UCSD-AML1 (cell line): ENCODE data around the gene CUX1.

Experiments used
- DNase-seq: peaks from one replicate; lab custom pipeline; 2025; ENCODE audit not compliant: unreplicated experiment; lab: John Stamatoyannopoulos, UW

Gene CUX1

DNA sequence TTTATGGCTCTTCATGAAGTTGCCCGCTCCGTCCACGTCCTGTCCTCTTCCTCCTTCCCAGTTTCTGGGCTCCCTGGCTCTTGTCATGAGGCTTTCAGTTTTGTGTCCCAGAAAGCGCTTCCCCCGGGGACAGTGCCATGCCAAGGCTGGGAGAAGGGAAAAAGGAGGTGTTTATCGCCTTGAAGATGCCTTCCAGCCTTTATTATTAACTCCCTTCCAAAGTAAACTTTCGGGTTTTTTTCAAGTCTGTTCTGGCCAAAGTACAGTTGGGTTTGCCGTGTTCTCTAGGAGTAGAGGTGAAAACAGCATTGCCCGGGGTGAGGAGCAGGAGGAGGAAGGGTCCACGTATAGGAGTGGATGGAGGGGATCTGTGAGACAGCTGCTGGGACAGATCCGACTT, 117.2 kb downstream of the CUX1 start:
- DNase-seq: no peak

DNA sequence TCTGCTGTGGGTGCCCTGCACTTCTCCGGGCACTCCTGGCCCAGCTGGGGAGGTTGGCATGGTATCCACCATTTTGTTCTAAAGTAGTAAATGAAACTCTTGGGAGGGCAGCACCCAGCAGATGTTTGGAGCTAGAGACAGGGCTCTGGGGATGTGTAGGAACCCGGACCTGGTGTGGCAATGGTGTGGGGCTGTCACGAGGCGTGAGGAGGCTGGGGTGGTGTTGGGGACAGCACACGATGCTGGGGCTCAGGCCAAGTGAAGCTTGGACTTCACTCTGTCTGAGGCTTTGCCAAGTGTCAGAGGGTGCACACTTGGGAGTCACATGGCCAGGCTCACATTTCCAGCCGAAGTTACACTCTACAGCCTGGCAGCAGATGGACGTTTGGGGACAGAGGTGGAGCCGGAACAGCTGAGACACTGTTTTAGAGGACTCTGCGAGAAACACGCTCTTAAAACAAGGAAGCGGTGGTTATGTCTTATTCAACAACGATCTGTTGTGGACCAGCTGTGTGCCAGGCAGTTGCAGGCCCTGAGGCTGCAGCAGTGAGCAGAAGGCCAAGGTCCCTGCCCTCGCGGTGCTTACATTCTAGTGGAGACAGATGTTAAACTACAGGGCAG, 118.2 kb downstream of the CUX1 start:
- DNase-seq: no peak

DNA sequence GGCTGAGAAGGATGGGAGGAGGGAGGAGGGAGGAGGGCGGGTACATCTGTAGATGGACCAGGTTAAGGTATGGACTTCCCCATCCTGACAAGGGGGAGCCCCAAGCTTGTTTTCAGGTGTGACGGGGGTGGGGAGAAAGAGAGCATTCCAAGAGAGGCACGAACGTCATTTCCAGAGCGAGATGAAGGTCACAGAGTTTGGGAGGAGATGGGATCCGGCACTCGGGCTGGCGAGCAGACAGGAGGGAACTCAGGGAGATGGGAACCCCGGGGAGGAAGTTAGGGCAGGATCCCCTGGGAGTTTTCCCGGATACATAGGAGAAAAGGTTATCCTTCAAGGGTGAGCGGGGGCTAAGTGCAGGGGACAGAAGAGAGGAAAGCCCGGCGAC, 118.8 kb downstream of the CUX1 start:
- no peak for DNase-seq

DNA sequence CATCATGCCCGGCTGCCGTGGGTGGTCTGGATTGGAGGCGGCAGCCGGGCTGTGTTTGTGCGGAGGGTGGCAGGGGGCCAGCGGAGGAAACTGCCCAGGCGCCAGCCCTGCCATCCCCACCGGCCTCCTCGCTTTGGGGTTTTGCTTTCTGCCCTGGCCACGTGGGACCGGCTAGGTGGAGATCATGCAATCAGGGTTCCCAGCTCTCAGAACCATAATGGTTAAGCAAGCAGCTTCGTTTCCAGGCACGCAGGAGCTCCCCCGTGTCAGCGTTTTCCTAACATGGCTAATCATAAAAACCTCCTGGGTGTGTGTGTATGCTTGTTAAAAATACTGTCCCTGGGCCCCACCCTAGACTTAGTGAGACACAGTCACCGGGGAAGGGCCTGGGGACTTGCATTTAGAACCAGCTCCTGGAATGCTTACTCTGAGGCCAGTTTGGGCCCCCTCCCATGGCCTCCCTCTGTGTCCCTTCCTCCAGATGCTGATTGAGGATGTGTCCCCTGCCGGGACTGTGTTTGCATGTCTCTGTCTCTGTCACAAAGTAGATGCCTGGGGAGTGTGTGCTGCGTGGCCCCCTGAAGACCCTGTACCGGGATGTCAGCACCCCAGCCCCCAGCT, 119.3 kb downstream of the CUX1 start:
- DNase-seq: no peak

DNA sequence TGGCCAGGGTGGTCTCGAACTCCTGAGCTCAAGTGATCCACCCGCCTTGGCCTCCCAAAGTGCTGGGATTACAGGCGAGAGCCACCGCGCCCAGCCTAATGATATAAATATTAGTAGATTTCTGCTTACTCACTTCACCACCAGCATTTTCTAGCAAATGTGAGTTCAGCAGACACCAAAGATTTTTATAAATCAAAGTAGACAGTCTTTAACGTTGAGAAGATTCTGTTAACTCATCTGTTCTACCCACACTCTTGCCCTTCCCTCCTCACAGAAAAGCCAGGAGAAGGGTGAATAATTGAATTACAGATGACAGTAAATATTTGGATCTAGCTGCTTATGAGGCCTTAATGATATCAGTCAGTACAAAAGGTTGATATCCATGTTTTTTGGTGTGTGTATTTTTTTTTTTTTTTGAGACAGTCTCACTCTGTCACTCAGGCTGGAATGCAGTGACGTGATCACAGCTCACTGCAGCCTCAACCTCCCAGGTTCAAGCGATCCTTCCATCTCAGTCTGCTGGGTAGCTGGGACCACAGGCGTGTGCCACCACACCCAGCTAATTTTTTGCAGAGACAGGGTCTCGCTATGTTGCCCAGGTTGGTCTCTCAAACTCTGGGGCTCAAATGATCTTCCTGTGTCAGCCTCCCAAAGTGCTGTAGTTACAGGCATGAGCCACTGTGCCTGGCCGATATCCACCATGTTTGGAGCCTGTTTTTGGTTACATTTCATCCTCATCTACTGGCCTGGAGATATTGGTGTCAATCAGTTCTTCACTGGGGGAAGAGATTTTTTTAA, 120.5 kb downstream of the CUX1 start:
- DNase-seq: no peak

DNA sequence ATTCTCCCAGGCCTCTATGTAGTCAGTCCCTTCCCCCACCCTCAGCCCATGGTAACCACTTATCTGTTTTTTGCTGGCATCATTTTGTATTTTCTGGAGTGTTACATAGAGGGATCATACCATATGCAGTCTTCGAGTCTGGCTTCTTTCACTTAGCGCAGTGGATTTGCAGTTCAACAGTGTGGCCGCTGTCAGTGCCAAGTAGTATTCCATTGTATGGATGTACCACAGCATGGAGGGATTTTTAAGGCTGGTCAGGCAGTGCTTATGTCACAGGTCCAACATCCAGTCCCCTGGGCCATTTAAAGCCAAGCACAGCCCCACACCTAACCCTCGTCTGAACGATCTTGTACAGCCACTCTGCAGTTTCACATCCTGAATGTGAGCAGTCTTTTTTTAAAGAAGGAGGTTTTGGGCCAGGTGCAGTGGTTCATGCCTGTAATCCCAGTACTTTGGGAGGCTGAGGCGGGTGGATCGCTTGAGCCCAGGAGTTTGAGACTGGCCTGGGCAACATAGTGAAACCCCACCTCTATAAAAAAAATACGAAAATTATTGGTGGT, 121.8 kb downstream of the CUX1 start:
- DNase-seq: no peak

DNA sequence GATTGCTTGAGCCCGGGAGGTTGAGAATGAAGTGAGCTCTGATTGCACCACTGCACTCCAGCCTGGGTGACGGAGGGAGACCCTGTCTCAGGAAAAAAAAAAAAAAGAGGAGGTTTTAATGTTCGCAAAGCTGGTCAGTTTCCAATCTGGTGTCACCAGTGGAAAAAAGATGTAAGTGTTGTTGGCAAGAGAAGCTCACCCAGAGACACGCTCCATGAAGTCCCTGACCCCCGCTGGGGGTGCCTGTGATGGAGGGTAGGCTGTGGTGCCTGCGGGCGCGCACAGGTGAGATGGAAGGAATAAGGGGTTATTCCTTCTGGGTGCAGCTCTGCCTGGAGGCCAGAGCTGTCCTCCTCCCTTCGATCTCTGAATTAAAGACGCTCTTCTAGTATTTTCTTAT, 122.7 kb downstream of the CUX1 start:
- DNase-seq: no peak

DNA sequence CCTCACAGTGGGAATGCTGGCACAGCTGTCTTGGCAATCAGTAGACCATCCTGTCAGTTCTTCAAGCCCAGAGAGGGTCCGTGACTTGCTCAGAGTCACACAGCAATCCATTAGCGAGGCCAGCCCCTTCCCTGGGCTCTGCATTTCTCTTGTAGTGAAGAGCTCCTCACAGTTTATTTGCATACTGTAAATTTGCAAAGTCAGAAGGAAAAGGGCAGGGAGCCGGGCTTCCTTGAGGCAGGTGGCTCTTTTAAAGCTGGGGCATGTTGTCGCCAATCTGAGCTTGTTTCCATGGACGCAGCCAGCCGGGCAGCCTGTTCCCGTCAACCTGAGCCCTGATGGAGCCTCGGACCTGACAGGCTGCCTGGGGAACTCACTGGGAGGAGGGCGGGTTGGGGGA, 123.4 kb downstream of the CUX1 start:
- no peak for DNase-seq

DNA sequence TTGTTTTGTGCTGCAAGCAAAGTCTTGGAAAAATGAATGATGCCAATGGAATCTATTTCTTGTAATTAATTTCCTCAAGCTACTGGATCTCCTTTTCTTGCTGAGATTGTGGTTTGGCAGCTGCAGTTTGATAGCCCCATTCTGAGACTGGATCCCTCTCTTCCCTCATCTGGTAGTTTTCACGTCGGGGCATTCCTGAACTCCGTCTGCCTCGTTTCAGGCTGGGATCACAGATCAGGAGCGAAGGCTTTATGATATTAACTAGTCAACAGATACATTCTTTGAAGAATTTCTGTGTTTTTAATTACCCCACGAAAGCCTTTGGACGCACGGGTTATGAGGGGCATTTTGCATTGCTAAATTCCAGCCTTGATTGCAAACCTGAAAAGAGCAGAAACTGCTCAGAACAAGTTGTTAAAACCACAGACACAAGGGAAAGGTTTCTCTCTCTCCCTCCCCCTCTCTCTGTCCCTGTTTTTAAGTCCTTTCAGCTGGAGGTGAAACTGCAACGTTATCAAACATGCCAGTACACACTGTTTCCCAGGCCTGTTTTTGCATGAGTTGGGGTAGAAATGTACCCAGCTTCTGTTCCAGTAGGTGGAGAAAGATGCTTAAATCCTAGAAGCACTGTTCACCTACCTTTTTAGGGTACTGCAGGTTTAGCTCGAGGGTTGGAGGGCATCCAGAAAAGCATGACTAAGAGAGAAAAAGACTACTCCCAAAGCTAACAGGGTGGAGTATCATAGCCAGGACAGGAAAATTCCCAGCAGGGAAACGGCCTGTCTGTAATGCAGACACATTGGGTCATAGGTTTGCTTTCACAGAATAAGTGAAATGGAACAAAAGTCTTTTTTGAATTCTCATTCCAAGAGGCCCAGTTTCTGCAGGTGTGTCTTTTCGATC, 124.3 kb downstream of the CUX1 start:
- DNase-seq: no peak

DNA sequence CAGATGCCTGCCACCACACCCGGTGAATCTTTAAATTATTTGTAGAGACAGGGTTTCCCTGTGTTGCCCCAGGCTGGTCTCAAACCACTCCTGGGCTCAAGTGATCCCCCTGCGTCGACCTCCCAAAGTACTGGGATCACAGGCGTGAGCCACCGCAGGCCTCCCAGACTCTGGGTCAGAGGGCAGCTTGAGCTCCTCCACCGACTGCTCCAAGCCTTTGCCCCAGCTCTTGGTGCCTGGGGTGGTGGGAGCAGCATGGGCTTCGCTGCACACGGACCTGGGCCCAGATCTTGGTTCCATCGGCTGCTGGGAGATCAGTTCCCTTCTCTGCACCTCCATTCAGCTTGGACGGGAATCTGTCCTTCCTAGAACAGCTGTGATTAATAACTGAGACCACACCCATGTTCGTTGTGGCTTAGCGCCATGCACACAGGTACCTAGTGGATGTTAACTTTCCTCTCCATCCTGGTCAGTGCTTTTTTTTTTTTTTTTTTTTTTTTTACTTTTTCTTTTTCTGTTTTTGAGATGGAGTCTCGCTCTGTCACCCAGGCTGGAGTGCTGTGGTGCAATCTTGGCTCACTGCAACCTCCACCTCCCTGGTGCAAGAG, 125.3 kb downstream of the CUX1 start:
- DNase-seq: no peak

DNA sequence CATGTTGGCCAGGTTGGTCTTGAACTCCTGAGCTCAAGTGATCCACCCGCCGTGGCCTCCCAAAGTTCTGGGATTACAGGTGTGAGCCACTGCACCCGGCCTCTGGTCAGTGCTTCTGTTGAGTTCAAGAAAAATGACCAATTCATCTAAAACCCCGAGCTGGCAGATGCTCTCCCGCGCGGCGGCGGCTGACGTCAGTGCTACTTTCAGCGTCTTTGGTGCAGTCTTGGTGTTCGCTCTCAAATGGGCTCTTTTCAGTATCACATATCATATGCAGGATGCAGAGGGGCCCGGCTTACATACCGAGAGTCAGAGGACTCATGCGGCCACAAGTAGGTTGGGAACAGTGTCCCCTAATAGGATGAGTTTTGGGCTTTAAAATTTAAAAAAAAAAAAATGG, 125.9 kb downstream of the CUX1 start:
- DNase-seq: no peak

DNA sequence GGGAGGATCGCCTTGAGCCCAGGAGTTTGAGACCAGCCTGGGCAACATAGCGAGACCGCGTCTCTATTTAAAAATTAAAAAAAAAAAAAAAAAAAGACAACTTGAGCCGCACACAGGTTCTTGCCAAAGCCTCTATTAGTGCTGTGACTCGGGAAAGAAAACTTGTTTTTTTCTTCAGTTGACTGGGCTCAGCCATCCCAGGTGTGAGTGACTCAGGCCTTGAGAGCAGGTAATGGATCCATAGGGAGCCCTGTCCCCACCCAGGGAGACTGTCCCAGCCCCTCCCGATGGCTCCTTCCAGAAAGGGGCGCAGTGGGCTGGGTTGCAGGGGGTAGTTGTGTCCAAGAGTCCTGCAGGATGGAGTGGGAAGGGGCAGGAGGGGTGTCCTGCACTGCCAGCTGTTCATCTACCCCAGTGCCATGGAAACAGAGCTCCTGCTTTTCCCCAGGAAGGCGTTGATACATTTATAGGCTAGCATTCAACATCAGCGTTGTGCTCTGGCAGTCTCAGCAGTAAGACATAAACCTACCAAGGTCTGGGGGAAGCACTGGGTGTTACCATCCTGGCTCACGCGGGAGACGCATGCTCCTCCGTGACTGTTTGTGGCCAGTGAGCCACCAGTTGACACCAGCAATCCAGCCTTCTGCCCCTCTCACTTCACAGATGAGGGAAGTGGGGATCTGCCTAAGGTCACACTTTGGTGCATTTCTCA, 126.6 kb downstream of the CUX1 start:
- no peak for DNase-seq

DNA sequence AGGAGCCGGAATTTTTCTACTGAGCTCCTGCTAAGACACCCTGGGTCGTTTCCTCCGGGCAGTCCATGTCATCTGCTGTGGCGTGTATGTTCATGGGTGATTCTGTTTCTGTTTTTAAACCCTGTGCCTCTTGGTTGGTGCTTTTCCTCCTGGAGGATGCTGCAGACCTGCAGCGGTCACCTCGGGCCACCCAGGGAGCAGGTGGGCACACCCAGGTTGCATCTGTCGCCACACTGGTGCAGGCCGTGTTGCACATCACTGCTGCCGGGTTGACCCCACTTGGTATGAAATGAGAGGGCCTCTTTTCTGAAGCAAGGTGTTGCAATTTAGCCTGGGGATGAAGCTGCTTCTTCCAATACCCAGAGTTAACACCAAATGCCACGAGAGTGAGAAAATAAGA, 127.2 kb downstream of the CUX1 start:
- DNase-seq: no peak

DNA sequence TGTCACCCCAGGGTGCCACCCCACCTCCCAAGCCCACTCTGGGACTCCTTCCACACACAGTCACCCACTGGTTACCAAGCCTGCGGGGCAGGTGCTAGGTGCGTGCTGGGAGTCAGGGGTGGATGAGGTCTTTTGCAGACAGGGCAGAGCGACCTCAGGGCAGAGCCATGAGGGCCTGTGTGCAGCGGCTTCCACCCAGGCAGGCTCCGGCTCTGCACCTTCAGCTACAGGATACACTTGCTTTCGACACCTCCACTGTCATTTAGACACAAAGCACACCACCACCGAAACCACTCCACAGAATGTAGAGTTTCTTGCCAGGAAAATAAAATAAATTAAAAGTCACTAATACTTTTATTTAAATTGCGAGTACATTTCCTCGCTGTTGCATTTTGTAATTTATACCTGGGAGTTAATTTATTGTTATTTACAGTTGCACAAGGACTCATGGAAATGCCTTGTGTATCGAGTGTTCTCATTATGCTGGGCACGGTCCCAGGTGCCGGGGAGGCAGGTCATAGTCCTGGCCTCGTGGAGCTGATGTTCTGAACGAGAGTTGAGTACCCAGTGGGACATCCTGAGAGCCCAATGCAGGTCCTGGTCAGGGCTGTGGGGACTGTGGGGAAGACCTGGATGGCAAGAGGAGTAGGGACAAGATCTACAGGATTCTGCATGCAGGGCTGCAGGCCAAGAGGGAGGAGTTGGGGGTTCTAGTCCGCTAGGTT, 127.8 kb downstream of the CUX1 start:
- DNase-seq: no peak

DNA sequence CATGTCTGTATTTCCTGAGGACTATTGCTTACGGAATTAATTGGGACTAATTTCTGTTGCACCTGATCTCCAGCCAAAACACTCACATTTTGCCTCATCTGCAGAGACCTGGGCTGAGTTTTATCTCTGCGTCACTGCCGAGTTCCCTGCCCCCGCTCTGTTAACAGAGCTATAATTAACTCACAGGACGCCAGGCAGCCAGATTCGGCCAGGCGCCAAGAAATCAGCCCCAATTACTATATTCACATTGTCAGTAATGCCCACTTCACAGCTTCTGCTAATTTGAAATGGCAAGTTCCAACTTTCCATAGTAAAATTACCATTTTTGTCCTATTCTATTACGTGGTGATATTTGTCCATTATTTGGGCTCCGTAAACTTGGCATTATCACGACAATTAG, 130.5 kb downstream of the CUX1 start:
- DNase-seq: no peak

DNA sequence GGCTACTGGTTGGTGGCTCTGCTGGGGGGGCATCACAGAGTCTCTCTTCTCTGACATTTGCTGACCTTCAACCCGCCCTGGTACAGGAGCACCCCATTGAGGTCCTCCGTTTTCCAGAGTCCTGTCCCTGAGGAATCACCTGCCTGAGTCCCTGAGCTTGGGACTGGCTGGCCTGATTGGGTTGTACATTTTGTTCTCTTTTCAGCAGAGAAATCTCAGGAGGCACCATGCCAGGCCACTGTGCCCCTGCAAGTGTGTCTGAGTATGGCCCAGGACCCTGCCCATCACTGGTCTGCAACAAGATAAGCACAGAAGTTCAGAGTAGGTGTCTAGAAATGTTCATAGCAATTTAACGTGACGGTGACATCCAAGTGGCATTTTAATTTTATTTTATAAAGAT, 131.2 kb downstream of the CUX1 start:
- no peak for DNase-seq

DNA sequence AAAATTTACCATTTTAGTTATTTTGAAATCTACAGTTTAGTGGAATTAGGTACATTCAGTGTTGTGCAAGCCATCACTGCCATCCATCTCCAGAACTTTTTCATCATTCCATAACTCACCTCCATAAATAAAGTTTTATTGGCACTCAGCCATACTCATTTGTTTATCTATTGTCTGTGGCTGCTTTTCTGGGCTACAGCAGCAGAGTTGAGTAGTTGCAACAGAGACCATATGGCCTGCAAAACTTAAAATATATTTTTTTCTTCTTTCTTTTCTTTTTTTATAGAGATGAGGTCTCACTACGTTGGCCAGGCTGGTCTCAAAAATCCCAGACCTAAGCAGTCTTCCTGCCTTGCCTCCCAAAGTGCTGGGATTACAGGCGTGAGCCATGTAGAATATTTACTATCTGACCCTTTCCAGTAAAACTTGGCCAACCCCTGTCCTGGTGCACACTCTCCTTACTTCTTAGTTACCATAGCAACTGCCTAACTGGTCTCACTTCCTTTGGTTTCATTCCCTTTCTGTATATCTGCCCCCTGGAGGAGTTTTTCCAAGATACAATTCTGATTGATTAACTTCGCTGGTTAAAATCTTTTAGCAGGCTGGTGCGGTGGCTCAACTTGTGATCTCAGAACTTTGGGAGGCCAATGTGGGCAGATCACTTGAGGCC, 133.2 kb downstream of the CUX1 start:
- no peak for DNase-seq

DNA sequence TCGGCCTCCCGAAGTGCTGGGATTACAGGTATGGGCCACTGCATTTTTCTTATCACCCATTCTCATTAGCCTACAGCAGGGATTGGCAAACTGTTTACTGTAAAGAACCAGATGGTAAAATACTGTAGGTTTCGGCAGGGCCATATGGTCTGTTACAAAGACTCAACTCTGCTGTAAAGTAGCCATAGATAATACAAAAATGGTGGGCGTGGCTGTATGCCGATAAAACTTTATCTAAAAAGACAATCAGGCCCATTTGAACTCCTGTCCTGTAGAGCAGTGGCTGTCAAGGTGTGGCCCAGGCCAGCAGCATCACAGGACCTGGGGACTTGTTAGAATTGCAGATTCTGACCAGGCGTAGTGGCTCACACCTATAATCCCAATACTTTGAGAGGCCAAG, 134.3 kb downstream of the CUX1 start:
- no peak for DNase-seq
